Endothelial cell of umbilical vein (primary cell): Measurements from ENCODE around the gene CDKL4.

Source experiments
- MAX ChIP-seq: IDR thresholded peaks from 2 replicates; pipeline ENCODE4 v1.6.1; 2011; ENCODE audit not compliant: insufficient read depth, insufficient read length
- POLR2A ChIP-seq: IDR thresholded peaks from 2 replicates; pipeline ENCODE4 v1.6.1; 2012; ENCODE audit warnings: low read depth, mild to moderate bottlenecking, control low read depth, low read length
- TF ChIP-seq, protein P1 (sequence below), 2 donors: IDR thresholded peaks; 1 replicate in 1 of 2; 2 replicates in 1 of 2; pipeline ENCODE4 v1.5.1; 2011; ENCODE audit warnings: low read length in 2 of 2, mild to moderate bottlenecking in 2 of 2, moderate library complexity in 2 of 2, control low read depth in 1 of 2, inconsistent platforms in 1 of 2, low read depth in 1 of 2; ENCODE audit not compliant: insufficient read depth in 1 of 2; ENCODE audit errors: extremely low read depth in 1 of 2

DNA sequence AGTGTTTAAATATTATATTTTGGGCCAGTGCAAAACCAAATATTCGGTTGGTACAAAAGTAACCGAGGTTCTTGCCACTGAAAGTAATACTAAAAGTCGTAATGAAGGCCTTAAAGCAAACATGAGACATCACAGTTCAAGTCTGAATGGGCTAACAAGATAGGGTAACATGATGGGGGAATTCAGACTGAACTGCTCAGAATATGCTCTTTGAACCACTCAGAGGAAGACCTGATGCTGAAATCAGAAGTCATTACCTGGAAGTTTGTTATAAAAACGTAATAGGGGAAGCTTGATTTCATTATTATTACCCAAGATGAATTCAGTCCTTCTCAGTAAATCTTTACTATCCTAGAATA is 26.6 kb downstream of the CDKL4 start:
- no peak for TF ChIP-seq POLR2A
- no peak for TF ChIP-seq MAX
- TF ChIP-seq, protein P1, sequence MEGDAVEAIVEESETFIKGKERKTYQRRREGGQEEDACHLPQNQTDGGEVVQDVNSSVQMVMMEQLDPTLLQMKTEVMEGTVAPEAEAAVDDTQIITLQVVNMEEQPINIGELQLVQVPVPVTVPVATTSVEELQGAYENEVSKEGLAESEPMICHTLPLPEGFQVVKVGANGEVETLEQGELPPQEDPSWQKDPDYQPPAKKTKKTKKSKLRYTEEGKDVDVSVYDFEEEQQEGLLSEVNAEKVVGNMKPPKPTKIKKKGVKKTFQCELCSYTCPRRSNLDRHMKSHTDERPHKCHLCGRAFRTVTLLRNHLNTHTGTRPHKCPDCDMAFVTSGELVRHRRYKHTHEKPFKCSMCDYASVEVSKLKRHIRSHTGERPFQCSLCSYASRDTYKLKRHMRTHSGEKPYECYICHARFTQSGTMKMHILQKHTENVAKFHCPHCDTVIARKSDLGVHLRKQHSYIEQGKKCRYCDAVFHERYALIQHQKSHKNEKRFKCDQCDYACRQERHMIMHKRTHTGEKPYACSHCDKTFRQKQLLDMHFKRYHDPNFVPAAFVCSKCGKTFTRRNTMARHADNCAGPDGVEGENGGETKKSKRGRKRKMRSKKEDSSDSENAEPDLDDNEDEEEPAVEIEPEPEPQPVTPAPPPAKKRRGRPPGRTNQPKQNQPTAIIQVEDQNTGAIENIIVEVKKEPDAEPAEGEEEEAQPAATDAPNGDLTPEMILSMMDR (IDR thresholded peaks at IDR 0.05; ENCODE audit: extremely low read depth in 1 of 2, insufficient read depth in 1 of 2, low read depth in 1 of 2, low read length in 2 of 2) = no peak
